ENCODE results near the gene SIRPB2. TPM values are rescaled to one million over a fixed set of nuclear protein-coding genes. Genes with fewer than 3 reads are reported as not detected.

The SIRPB2 gene
- not detected for total RNA-seq
- polyA plus RNA-seq: not detected

DNA sequence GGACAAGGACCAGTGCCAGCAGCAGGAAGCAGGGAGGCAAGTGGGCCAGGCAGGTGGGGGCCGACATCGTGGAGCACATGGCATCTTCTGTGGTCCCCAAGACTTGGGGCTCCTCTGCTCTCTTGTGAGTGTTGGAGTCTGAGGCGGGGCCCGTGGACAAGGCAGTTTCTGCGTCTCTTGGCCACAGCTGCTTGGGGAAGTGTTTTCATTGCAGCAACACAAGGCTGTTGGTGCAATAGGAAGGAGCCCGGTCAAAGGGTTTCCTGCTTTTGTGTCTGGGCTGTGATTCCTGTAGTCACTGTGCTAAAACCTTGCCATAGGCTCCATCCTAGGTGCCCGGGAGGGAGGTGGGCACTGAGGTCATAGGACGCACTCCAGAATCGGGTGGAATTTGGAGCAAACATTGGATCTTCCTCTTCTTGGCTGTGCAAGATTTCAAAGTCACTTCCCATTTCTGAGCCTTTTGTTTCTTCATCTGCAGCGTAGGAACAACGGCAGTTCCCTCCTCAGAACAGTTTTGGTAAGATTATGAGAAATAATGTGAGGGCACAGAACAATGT, at the start of gene SIRPB2:
SIRPB2 (minus strand) TSS at position 140 of the 560 bp plus-strand sequence; CDS start at position 79, 61 bp downstream.
- Histone ChIP-seq H3K27me3 (ENCODE audit: insufficient read depth, low read length, poor library complexity, severe bottlenecking) (no peaks in the 10 kb centered on the region), H3K4me3 (ENCODE audit: low read length) (no peak within 1 kb of the TSS), H3K27ac (ENCODE audit: low read depth, low read length) (no peak within 1 kb of the TSS), H3K9me3 (ENCODE audit: low read length) (no peaks in the 10 kb centered on the region), H3K4me1 (ENCODE audit: insufficient read depth, low read length) (no peaks in the 10 kb centered on the region), H3K36me3 (ENCODE audit: insufficient read depth, low read length) (no peaks in the 10 kb centered on the region)
- Mint-ChIP-seq H3K9me3 (peaks cover 0 to 5% (median 0%) of the 10 kb centered on the region in 5 donors), H3K4me1 (no peaks in the 10 kb centered on the region), H3K36me3 (no peaks in the 10 kb centered on the region), H3K27ac (peak within 1 kb of the TSS in 1 of 8 donors; percentile 44), H3K27me3 (peaks cover 18 to 60% of the 10 kb centered on the region in 2 donors), H3K4me3 (no peak within 1 kb of the TSS)
- ChIA-PET POLR2A (no interaction called here), CTCF (no interaction called here)
- no peak for DNase-seq

DNA sequence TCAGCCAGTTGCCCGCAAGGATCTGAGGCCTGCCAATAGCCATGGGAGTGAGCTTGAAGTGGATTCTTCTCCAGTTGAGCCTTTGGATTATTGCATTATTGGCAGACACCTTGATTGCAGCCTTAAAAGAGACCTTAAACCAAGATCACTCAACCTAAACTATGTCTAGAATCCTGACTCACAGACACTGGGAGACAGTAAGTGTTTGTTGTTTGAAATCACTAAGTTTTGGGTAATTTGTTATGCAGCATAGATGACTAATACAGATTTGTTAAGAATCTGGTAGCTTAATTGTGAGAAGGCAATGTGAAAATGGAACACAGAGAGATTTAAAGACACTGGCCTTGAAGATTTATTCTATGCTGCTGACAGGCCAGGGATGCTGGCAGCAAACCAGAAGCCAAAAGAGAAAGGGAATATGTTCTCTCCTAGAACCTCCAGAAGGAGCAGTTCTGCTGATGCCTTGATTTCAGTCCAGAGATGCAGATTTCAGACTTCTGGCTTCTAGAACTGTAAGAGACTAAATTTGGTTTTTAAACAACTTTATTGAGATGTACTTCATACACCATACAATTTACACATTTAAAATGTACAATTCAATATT, 48.7 kb upstream of the SIRPB2 start:
- Mint-ChIP-seq H3K27me3 (no peaks in the 10 kb centered on the region), H3K36me3 (peaks cover 0 to 2% (median 0%) of the 10 kb centered on the region in 3 donors), H3K4me3 (no peak overlapping the region), H3K4me1 (peaks cover 0 to 4% (median 0%) of the 10 kb centered on the region in 3 donors), H3K9me3 (peaks cover 0 to 3% (median 0%) of the 10 kb centered on the region in 5 donors), H3K27ac (peak overlapping the region in 2 of 8 donors; percentile 7 to 30)
- Histone ChIP-seq H3K9me3 (ENCODE audit: low read length) (no peaks in the 10 kb centered on the region), H3K27me3 (ENCODE audit: insufficient read depth, low read length, poor library complexity, severe bottlenecking) (no peaks in the 10 kb centered on the region), H3K36me3 (ENCODE audit: insufficient read depth, low read length) (no peaks in the 10 kb centered on the region), H3K4me1 (ENCODE audit: insufficient read depth, low read length) (no peaks in the 10 kb centered on the region), H3K4me3 (ENCODE audit: low read length) (no peak overlapping the region), H3K27ac (ENCODE audit: low read depth, low read length) (no peak overlapping the region)
- POLR2A ChIA-PET: no interaction called here
- CTCF ChIA-PET: interaction anchor here (0.7 kb wide), 1 partner anchor 237 kb away, joined by 4 read pairs; no protein-coding TSS in a partner anchor
- no peak for DNase-seq

GRCh38 chr20:1538655-1539054, 47.4 kb upstream of the SIRPB2 start:
- Histone ChIP-seq H3K4me1 (ENCODE audit: insufficient read depth, low read length) (no peaks in the 10 kb centered on the region), H3K27ac (ENCODE audit: low read depth, low read length) (no peak overlapping the region), H3K36me3 (ENCODE audit: insufficient read depth, low read length) (no peaks in the 10 kb centered on the region), H3K9me3 (ENCODE audit: low read length) (no peaks in the 10 kb centered on the region), H3K27me3 (ENCODE audit: insufficient read depth, low read length, poor library complexity, severe bottlenecking) (no peaks in the 10 kb centered on the region), H3K4me3 (ENCODE audit: low read length) (no peak overlapping the region)
- Mint-ChIP-seq H3K36me3 (peaks cover 0 to 2% (median 0%) of the 10 kb centered on the region in 3 donors), H3K9me3 (peaks cover 0 to 3% (median 0%) of the 10 kb centered on the region in 5 donors), H3K27ac (peak overlapping the region in 1 of 8 donors; percentile 72), H3K27me3 (no peaks in the 10 kb centered on the region), H3K4me3 (no peak overlapping the region), H3K4me1 (peaks cover 0 to 4% (median 0%) of the 10 kb centered on the region in 3 donors)
- ChIA-PET CTCF (no interaction called here), POLR2A (no interaction called here)
- DNase-seq: no peak

DNA sequence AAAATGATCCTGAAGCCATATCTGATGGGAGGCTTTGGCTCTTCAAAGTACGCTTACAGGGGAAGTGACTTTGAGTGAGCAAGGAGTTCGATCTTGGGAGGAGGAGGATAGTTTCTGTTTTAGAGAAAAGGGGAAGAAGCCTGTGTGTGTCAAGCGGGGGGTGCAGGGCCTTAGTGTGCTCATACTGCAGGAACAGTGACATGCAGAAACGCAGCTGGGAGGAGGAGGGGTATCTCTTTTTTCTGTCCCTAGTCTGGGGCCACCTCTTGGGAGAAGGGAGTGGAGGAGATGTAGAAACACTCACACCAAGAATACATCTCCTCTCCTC, 46.5 kb upstream of the SIRPB2 start:
- peaks cover 0 to 3% (median 0%) of the 10 kb centered on the region in 5 donors for H3K9me3 Mint-ChIP-seq
- Histone ChIP-seq H3K36me3 (ENCODE audit: insufficient read depth, low read length) (no peaks in the 10 kb centered on the region), H3K27me3 (ENCODE audit: insufficient read depth, low read length, poor library complexity, severe bottlenecking) (no peaks in the 10 kb centered on the region), H3K4me1 (ENCODE audit: insufficient read depth, low read length) (no peaks in the 10 kb centered on the region), H3K4me3 (ENCODE audit: low read length) (no peak overlapping the region), H3K9me3 (ENCODE audit: low read length) (no peaks in the 10 kb centered on the region), H3K27ac (ENCODE audit: low read depth, low read length) (no peak overlapping the region)
- no peaks in the 10 kb centered on the region for H3K27me3 Mint-ChIP-seq
- peaks cover 0 to 4% (median 0%) of the 10 kb centered on the region in 3 donors for H3K4me1 Mint-ChIP-seq
- H3K4me3 Mint-ChIP-seq: no peak overlapping the region
- H3K36me3 Mint-ChIP-seq: peaks cover 0 to 2% (median 0%) of the 10 kb centered on the region in 3 donors
- H3K27ac Mint-ChIP-seq: peak overlapping the region in 3 of 8 donors; percentile 15 to 64 (median 17)
- DNase-seq: no peak
- ChIA-PET CTCF (interaction anchor here (0.8 to 1.0 kb wide), 2 partner anchors 197 to 239 kb away, joined by 3 to 4 read pairs; no protein-coding TSS in a partner anchor), POLR2A (no interaction called here)

- no peak for DNase-seq
- Mint-ChIP-seq H3K27ac (peak overlapping the region in 3 of 8 donors; percentile 15 to 64 (median 17)), H3K9me3 (peaks cover 0 to 3% (median 0%) of the 10 kb centered on the region in 5 donors), H3K4me1 (peaks cover 0 to 4% (median 0%) of the 10 kb centered on the region in 3 donors), H3K4me3 (no peak overlapping the region), H3K27me3 (peaks cover 0 to under 1% of the 10 kb centered on the region in 2 donors), H3K36me3 (peaks cover 0 to 2% (median 0%) of the 10 kb centered on the region in 3 donors)
- Histone ChIP-seq H3K27me3 (ENCODE audit: insufficient read depth, low read length, poor library complexity, severe bottlenecking) (no peaks in the 10 kb centered on the region), H3K9me3 (ENCODE audit: low read length) (no peaks in the 10 kb centered on the region), H3K36me3 (ENCODE audit: insufficient read depth, low read length) (no peaks in the 10 kb centered on the region), H3K4me3 (ENCODE audit: low read length) (no peak overlapping the region), H3K4me1 (ENCODE audit: insufficient read depth, low read length) (no peaks in the 10 kb centered on the region), H3K27ac (ENCODE audit: low read depth, low read length) (no peak overlapping the region)
- POLR2A ChIA-PET: no interaction called here
- CTCF ChIA-PET: interaction anchor here (1.0 kb wide), 1 partner anchor 197 kb away, joined by 3 read pairs; no protein-coding TSS in a partner anchor
These were observed 45.9 kb upstream of the SIRPB2 start for GRCh38 chr20:1536893-1537730.

DNA sequence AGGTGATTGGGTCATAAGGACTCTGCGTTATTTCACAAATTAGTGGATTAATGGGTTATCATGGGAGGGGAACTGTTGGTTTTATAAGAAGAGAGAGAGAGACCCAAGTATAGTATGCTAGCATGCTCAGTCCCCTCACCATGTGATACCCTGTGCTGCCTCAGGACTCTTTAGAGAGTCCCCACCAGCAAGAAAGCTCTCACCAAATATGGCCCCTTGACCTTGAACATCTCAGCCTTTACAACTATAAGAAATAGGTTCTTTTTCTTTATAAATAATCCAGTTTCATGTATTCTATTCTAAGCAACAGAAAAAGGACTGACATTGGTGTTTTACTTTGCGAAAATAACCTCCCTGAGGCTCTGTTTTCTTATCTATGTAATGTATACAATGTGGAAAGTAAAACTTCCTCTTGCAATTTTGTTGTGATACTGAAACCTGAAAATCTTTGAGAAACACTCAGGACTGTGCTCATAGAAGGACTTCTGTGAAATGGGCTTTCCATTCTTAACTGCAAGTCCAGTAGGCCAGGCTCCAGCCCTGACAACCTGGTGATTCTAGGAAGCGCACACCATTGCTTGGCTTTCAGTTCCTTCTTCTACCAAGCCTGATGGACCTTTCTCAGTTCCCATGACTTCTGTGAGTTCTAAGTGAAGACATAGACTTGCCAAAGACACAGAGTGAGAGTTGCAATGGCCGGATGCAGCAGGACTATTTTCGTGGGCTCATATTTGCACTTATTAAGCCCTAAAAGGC, 44.4 kb upstream of the SIRPB2 start:
- no peak for DNase-seq
- POLR2A ChIA-PET: no interaction called here
- H3K27ac Mint-ChIP-seq: peak overlapping the region in 2 of 8 donors; percentile 15 to 44
- Histone ChIP-seq H3K4me3 (ENCODE audit: low read length) (no peak overlapping the region), H3K9me3 (ENCODE audit: low read length) (no peaks in the 10 kb centered on the region), H3K36me3 (ENCODE audit: insufficient read depth, low read length) (no peaks in the 10 kb centered on the region), H3K27ac (ENCODE audit: low read depth, low read length) (no peak overlapping the region), H3K4me1 (ENCODE audit: insufficient read depth, low read length) (no peaks in the 10 kb centered on the region), H3K27me3 (ENCODE audit: insufficient read depth, low read length, poor library complexity, severe bottlenecking) (no peaks in the 10 kb centered on the region)
- CTCF ChIA-PET: interaction anchor here (1.0 kb wide), 1 partner anchor 241 kb away, joined by 3 read pairs; no protein-coding TSS in a partner anchor
- no peak overlapping the region for H3K4me3 Mint-ChIP-seq
- H3K4me1 Mint-ChIP-seq: peaks cover 0 to 4% (median 0%) of the 10 kb centered on the region in 3 donors
- no peaks in the 10 kb centered on the region for H3K9me3 Mint-ChIP-seq
- H3K36me3 Mint-ChIP-seq: peaks cover 0 to 2% (median 0%) of the 10 kb centered on the region in 3 donors
- peaks cover 2 to 15% of the 10 kb centered on the region in 2 donors for H3K27me3 Mint-ChIP-seq

DNA sequence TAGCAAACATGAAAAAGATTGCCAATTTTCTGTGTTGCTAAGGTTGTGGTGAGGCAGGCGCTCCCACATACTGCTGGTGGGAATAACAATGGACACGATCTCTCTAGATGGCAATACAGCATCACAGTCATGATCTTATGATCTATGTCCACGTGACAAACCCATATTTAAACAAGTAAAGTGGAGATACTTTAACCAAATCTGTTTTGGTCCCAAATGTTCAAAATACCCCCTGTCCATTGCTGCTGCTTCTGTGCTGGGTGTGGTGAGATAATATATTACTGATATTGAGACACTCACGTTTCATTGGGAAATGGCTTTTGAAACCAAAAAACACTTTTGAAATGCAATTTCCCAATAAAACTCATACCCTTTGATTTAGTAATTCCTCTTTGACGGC, 43.3 kb upstream of the SIRPB2 start:
- H3K27me3 ChIP-seq (ENCODE audit: insufficient read depth, low read length, poor library complexity, severe bottlenecking): no peaks in the 10 kb centered on the region
- H3K36me3 Mint-ChIP-seq: peaks cover 0 to 2% (median 0%) of the 10 kb centered on the region in 3 donors
- H3K27ac Mint-ChIP-seq: no peak overlapping the region
- ChIA-PET CTCF (interaction anchor here (0.9 to 2.3 kb wide), 4 partner anchors 198 to 243 kb away, joined by 3 to 11 read pairs (median 6); no protein-coding TSS in a partner anchor), POLR2A (no interaction called here)
- no peaks in the 10 kb centered on the region for H3K4me1 ChIP-seq (ENCODE audit: insufficient read depth, low read length)
- peaks cover 0 to 4% (median 0%) of the 10 kb centered on the region in 3 donors for H3K4me1 Mint-ChIP-seq
- no peaks in the 10 kb centered on the region for H3K9me3 Mint-ChIP-seq
- no peak for DNase-seq
- no peak overlapping the region for H3K27ac ChIP-seq (ENCODE audit: low read depth, low read length)
- no peaks in the 10 kb centered on the region for H3K9me3 ChIP-seq (ENCODE audit: low read length)
- no peaks in the 10 kb centered on the region for H3K36me3 ChIP-seq (ENCODE audit: insufficient read depth, low read length)
- peaks cover 2 to 24% of the 10 kb centered on the region in 2 donors for H3K27me3 Mint-ChIP-seq
- H3K4me3 Mint-ChIP-seq: no peak overlapping the region
- no peak overlapping the region for H3K4me3 ChIP-seq (ENCODE audit: low read length)
